ENCODE measurements around the gene SEMA4A. TPM values are rescaled to one million over a fixed set of nuclear protein-coding genes. Genes with fewer than 3 reads are reported as not detected.

Gene SEMA4A
- total and polyA plus RNA-seq, 5 donors = 2.3 to 3.7 (median 2.7) TPM

DNA sequence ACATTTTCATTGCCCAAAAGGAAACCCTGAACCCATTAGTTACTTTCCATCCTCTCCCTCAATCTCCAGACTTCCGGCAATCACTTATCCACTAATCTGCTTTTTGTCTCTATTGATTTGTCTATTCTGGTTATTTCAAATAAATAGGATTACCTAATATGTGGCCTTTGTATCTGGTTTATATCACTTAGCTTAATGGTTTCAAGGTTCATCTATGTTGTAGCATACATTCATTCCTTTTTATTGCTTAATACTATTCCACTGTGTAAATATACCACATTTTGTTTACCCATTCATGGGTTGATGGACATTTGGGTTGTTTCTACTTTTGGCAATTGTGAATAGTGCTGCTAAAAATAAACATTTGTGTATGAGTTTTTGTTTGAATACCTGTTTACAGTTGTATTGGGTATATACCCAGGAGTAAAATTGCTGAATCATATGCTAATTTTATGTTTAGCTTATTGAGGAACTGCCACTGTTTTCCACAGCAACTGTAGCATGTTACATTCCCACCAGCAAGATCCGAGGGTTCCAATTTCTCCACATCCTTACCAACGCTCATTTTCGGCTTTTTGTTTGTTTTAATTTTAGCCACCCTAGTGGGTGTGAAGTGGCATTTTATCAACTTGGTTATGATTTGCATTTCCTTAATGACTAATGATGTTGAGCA is 38.0 kb downstream of the SEMA4A start:
- no peaks in the 10 kb centered on the region for H3K27me3 ChIP-seq (ENCODE audit: control insufficient read depth, insufficient read depth)
- DNase-seq = no peak
- no peak for ATAC-seq
- peaks cover 5% of the 10 kb centered on the region for H3K4me1 ChIP-seq (ENCODE audit: control insufficient read depth, insufficient read depth, low read length)
- intact Hi-C loops (cut with DNase I) = no loop called here
- 72% methylated on average over 4 of the region's 4 CpGs for WGBS
- H3K4me3 ChIP-seq (ENCODE audit: low read length) = no peak overlapping the region
- H3K27ac ChIP-seq (ENCODE audit: low read length) = no peak overlapping the region
- H3K9me3 ChIP-seq (ENCODE audit: control insufficient read depth, low read length) = no peaks in the 10 kb centered on the region

DNA sequence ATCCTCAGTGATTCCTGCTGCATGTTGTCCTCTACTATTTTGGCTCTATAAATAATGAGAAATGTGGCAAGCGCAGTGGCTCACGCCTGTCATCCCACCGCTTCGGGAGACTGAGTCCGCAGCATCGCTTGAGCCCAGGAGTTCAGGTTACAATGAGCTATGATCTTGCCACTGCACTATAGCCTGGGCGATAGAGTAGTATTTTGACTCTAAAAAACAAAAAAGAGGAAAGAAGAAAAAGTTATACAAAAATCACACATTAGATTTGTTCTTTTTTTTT is 39.8 kb downstream of the SEMA4A start:
- no peaks in the 10 kb centered on the region for H3K9me3 ChIP-seq (ENCODE audit: control insufficient read depth, low read length)

DNA sequence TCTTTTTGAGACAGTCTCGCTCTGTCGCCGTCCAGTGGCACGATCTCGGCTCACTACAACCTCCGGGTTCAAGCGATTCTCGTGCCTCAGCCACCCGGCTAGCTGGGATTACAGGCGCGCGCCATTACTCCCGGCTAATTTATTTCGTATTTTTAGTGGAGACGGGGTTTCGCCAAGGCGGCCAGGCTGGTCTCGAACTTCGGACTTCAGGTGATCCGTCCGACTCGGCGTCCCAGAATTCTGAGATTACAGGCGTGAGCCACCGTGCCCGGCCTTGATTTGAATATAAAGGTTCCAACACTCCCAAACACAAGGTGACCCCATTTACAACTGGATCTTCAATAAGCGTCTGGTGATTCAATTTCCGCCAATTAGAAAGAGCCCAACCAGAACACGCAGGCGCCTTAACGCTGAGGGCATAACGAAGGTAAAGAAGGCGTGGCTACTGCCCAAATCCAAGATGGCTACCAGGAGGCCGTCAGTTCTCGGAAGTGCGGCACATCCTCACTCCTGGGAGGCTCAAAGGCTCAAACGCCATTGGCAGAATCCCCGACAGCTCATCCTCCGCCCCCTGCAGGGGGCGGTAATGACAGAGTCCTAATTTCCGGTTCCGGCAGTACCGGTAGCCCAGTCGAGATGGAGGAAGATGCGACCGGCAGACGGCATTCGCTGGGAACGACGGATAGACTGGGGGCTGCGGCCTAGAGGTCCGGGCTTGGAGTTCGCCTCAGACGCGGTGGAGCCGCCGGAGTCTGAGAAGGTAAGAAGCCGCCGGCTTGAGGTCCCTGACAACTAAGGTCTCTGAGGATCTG is 40.3 kb downstream of the SEMA4A start, which contains the start of gene SLC25A44:
SLC25A44 (plus strand) TSS at position 617 of the 812 bp plus-strand sequence. CDS start 5,744 bp downstream, outside the sequence.
- DNase-seq (peak; percentile 96 to 98 (median 97)), ATAC-seq (peak; percentile 100)
- peak within 1 kb of the TSS; percentile 91 for H3K27ac ChIP-seq (ENCODE audit: low read length)
- H3K27me3 ChIP-seq (ENCODE audit: control insufficient read depth, insufficient read depth) = no peaks in the 10 kb centered on the region
- peaks cover 6% of the 10 kb centered on the region for H3K4me1 ChIP-seq (ENCODE audit: control insufficient read depth, insufficient read depth, low read length)
- no peaks in the 10 kb centered on the region for H3K9me3 ChIP-seq (ENCODE audit: control insufficient read depth, low read length)
- WGBS = 3% methylated on average over 59 of the region's 59 CpGs
- intact Hi-C loops (cut with DNase I) = loop anchor here in 1 of 4 donors (2.0 kb wide), 1 partner anchor 31 kb away; no protein-coding TSS in a partner anchor
- peak within 1 kb of the TSS; percentile 90 for H3K4me3 ChIP-seq (ENCODE audit: low read length)

More for the DNA sequence above, 39.8 kb downstream of the SEMA4A start:
- Histone ChIP-seq H3K27ac (ENCODE audit: low read length) (peak overlapping the region; percentile 91), H3K4me1 (ENCODE audit: control insufficient read depth, insufficient read depth, low read length) (peaks cover 6% of the 10 kb centered on the region), H3K27me3 (ENCODE audit: control insufficient read depth, insufficient read depth) (no peaks in the 10 kb centered on the region), H3K4me3 (ENCODE audit: low read length) (peak overlapping the region; percentile 90)
- WGBS = 79% methylated on average over 7 of the region's 7 CpGs
- ATAC-seq (no peak), DNase-seq (no peak)
- intact Hi-C loops (cut with DNase I) = loop anchor here in 1 of 4 donors (2.0 kb wide), 1 partner anchor 30 kb away; no protein-coding TSS in a partner anchor

DNA sequence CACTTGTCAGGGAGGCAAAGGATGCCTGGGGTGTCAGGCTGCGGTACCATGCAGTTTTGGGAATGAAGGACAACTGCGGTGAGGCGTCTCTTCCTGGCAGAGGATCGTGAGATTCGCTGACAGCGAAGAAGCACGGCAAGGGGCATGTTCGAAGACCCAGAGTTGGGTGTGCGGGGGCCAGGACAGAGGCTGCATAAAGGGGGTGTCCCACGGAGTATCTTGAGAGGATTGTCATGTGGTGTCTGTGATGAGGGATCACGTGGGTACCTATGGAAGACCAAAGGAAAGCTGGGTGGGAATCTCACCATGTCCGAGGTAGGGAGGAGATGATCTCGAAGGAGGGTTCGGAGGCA is 40.9 kb downstream of the SEMA4A start:
- DNase-seq (no peak), ATAC-seq (peak; percentile 2 to 9)
- H3K4me1 ChIP-seq (ENCODE audit: control insufficient read depth, insufficient read depth, low read length) = peaks cover 6% of the 10 kb centered on the region
- H3K27ac ChIP-seq (ENCODE audit: low read length) = peak overlapping the region; percentile 87
- H3K9me3 ChIP-seq (ENCODE audit: control insufficient read depth, low read length) = no peaks in the 10 kb centered on the region
- H3K27me3 ChIP-seq (ENCODE audit: control insufficient read depth, insufficient read depth) = no peaks in the 10 kb centered on the region
- 14% methylated on average over 14 of the region's 14 CpGs for WGBS
- peak overlapping the region; percentile 90 for H3K4me3 ChIP-seq (ENCODE audit: low read length)
- intact Hi-C loops (cut with DNase I) = no loop called here

DNA sequence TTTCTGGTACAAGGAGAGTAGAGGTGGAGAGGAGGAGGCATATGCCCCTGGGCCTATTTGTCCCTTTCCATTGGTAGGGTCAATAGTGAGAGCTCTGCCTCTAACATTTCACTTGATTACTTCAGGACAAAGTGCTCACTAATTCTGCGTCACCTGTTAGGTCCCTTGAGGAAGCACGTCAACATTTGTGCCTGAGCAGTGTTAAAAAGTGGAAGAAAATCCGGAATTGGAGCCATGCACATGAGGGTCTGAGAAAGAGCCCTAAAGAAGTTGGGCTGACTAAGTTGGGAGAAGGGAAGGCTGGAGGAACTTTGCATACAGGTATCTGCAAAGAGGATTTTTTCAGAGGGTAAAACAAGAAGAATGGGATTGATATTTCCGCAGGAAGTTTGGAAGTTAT is 42.5 kb downstream of the SEMA4A start:
- DNase-seq (no peak), ATAC-seq (no peak)
- Histone ChIP-seq H3K27me3 (ENCODE audit: control insufficient read depth, insufficient read depth) (no peaks in the 10 kb centered on the region), H3K4me3 (ENCODE audit: low read length) (no peak overlapping the region), H3K4me1 (ENCODE audit: control insufficient read depth, insufficient read depth, low read length) (peaks cover 6% of the 10 kb centered on the region), H3K27ac (ENCODE audit: low read length) (no peak overlapping the region), H3K9me3 (ENCODE audit: control insufficient read depth, low read length) (no peaks in the 10 kb centered on the region)
- intact Hi-C loops (cut with DNase I) = no loop called here
- 73% methylated on average over 4 of the region's 4 CpGs for WGBS

DNA sequence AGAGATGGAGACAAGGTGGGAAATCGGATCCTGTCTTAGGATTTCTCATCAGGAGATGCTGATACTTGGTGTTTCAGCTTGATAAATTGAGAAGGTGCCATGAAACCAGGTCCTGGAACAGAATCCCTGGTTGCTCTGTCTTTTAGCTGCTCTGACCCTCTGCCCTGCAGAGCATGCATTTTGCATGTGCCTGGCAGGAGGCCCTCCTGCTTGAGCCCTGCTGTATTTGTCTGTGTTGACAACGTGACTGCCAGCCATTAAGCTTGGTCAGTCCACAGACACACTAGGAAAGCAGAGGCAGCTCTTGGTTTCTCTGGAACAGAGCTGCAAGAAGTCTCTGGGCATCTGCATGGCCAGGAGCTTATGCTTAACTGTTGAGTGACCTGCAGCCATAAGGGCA is 43.1 kb downstream of the SEMA4A start:
- intact Hi-C loops (cut with DNase I) = no loop called here
- no peak overlapping the region for H3K27ac ChIP-seq (ENCODE audit: low read length)
- peaks cover 6% of the 10 kb centered on the region for H3K4me1 ChIP-seq (ENCODE audit: control insufficient read depth, insufficient read depth, low read length)
- H3K27me3 ChIP-seq (ENCODE audit: control insufficient read depth, insufficient read depth) = no peaks in the 10 kb centered on the region
- DNase-seq (no peak), ATAC-seq (no peak)
- H3K9me3 ChIP-seq (ENCODE audit: control insufficient read depth, low read length) = no peaks in the 10 kb centered on the region
- 64% methylated on average over 2 of the region's 2 CpGs for WGBS
- H3K4me3 ChIP-seq (ENCODE audit: low read length) = no peak overlapping the region

DNA sequence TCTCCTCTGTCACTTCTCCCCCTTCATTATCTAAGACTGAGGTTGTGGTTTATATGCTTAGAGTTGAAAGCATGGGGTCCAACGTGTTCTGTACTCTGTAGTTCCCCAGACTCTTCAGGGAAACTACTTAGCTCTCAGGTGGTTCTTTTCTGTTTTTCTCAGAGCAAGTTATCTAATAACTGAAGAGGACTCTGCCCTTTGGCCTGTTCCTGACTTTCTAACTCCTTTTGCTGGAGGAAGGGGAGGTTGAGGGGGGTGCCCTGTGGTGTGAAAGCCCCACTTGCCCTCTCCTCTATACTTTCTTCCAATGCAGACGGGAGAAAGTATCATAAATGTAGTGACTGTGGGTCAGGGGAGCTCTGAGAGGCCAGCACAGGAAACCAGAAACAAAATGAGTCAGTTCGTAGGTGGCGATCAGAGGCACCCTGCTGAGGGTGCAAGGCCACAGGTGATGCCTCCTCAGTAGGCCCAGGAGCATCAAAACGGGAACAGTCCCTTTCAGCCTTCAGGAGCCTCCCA is 45.5 kb downstream of the SEMA4A start:
- DNase-seq (no peak), ATAC-seq (no peak)
- Histone ChIP-seq H3K27me3 (ENCODE audit: control insufficient read depth, insufficient read depth) (no peaks in the 10 kb centered on the region), H3K4me1 (ENCODE audit: control insufficient read depth, insufficient read depth, low read length) (peaks cover 8% of the 10 kb centered on the region), H3K4me3 (ENCODE audit: low read length) (no peak overlapping the region), H3K27ac (ENCODE audit: low read length) (no peak overlapping the region), H3K9me3 (ENCODE audit: control insufficient read depth, low read length) (no peaks in the 10 kb centered on the region)
- intact Hi-C loops (cut with DNase I) = no loop called here
- 75% methylated on average over 5 of the region's 5 CpGs for WGBS

DNA sequence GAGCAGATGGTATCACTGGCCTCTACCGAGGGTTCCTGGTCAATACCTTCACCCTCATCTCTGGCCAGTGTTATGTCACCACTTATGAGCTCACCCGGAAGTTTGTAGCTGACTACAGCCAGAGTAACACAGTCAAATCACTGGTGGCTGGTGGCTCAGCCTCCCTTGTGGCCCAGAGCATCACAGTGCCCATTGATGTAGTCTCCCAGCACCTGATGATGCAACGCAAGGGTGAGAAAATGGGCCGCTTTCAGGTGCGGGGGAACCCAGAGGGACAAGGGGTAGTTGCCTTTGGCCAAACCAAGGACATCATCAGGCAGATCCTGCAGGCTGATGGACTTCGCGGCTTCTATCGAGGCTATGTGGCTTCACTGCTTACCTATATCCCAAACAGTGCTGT is 46.7 kb downstream of the SEMA4A start:
- no peak overlapping the region for H3K27ac ChIP-seq (ENCODE audit: low read length)
- H3K4me1 ChIP-seq (ENCODE audit: control insufficient read depth, insufficient read depth, low read length) = peaks cover 6% of the 10 kb centered on the region
- H3K4me3 ChIP-seq (ENCODE audit: low read length) = no peak overlapping the region
- ATAC-seq (no peak), DNase-seq (no peak)
- H3K9me3 ChIP-seq (ENCODE audit: control insufficient read depth, low read length) = no peaks in the 10 kb centered on the region
- intact Hi-C loops (cut with DNase I) = no loop called here
- 94% methylated on average over 8 of the region's 8 CpGs for WGBS
- no peaks in the 10 kb centered on the region for H3K27me3 ChIP-seq (ENCODE audit: control insufficient read depth, insufficient read depth)

DNA sequence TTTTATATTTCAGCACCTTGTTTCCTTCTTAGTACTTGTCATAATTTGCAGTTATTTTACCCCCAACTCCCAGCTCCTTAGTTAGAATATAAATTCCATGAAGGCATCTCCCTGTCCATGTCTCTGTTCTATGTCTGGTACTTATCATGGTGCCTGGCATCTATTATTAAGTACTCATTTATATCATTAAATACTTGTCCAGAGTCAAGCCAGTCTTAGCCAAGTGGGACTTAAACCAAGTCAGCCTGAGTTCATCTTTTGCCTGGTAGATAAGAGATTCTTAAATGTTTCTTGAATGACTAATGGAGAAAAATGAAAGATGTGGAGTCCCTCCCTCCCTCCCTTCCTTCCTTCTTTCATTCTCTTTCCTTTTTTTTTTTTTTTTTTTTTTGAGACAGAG is 49.9 kb downstream of the SEMA4A start:
- Histone ChIP-seq H3K4me1 (ENCODE audit: control insufficient read depth, insufficient read depth, low read length) (peaks cover 3% of the 10 kb centered on the region), H3K27ac (ENCODE audit: low read length) (no peak overlapping the region), H3K27me3 (ENCODE audit: control insufficient read depth, insufficient read depth) (no peaks in the 10 kb centered on the region)

DNA sequence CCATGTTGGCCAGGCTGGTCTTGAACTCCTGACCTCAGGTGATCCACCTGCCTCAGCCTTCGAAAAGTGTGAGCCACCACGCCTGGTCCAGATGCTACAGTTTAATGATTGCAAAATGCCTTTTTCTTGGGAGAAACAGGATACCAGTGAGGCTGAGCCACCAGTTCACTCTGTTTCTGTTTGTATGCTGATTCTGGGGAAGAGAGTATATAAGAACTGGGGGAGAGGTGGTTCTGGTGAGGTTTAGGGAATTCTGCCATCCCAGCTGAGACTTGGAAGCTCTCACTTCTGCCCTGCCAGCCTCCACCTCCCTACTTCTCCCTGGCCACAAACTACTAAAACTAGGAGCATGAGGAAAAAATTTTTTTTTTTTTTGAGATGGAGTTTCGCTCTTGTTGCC is 51.3 kb downstream of the SEMA4A start:
- DNase-seq = no peak
- Histone ChIP-seq H3K4me1 (ENCODE audit: control insufficient read depth, insufficient read depth, low read length) (peaks cover 3% of the 10 kb centered on the region), H3K27ac (ENCODE audit: low read length) (no peak overlapping the region), H3K9me3 (ENCODE audit: control insufficient read depth, low read length) (no peaks in the 10 kb centered on the region), H3K27me3 (ENCODE audit: control insufficient read depth, insufficient read depth) (no peaks in the 10 kb centered on the region), H3K4me3 (ENCODE audit: low read length) (no peak overlapping the region)
- no peak for ATAC-seq
- intact Hi-C loops (cut with DNase I) = loop anchor here in 1 of 4 donors (5.0 kb wide), 1 partner anchor 47 kb away; no protein-coding TSS in a partner anchor
- 96% methylated on average over 3 of the region's 3 CpGs for WGBS

More for the DNA sequence above, 49.9 kb downstream of the SEMA4A start:
- intact Hi-C loops (cut with DNase I) = no loop called here
- H3K4me3 ChIP-seq (ENCODE audit: low read length) = no peak overlapping the region
- ATAC-seq (peak in 1 of 2 donors; percentile 46), DNase-seq (no peak)
- H3K9me3 ChIP-seq (ENCODE audit: control insufficient read depth, low read length) = no peaks in the 10 kb centered on the region

DNA sequence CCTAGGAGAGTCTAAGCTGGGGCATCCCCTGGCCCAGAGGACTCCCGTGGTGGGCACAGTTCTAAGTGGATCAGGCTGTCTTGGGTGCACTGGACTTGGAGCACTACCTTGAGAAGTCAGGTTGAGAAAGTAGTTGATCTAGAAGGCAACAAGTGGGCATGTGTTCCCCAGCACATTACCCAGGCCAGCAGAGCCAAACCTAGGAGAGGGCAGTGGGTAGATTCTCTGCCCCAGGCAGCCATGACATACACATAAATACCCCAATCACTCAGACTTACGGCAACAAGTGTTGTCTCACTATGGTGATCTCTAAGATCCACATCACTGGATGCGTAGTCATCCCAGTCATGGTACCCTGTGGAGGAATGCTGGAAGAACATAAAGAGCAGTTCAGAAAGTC is 57.9 kb downstream of the SEMA4A start:
- 92% methylated on average over 3 of the region's 3 CpGs for WGBS
- ATAC-seq = no peak
- Histone ChIP-seq H3K27me3 (ENCODE audit: control insufficient read depth, insufficient read depth) (no peaks in the 10 kb centered on the region), H3K4me1 (ENCODE audit: control insufficient read depth, insufficient read depth, low read length) (peaks cover 2% of the 10 kb centered on the region), H3K4me3 (ENCODE audit: low read length) (no peak overlapping the region), H3K27ac (ENCODE audit: low read length) (no peak overlapping the region), H3K9me3 (ENCODE audit: control insufficient read depth, low read length) (no peaks in the 10 kb centered on the region)
- intact Hi-C loops (cut with DNase I) = no loop called here
- no peak for DNase-seq
